Activated CD4-positive, alpha-beta T cell treated with anti-CD3 and anti-CD28 coated beads, Interleukin-2, amount 50 U/mL, for 48 hours (primary cell): ENCODE data around the gene DNASE1L1.
"Not testable (repeated sequence)": the region's sequence is repeated elsewhere in the genome, so short reads cannot be mapped to it uniquely, and the experiment has no call there.

Experiments used
- DNase-seq, 2 experiments: peaks; one replicate each; pipeline ENCODE4 v3.0.0-alpha.2; 2020

Gene DNASE1L1

DNA sequence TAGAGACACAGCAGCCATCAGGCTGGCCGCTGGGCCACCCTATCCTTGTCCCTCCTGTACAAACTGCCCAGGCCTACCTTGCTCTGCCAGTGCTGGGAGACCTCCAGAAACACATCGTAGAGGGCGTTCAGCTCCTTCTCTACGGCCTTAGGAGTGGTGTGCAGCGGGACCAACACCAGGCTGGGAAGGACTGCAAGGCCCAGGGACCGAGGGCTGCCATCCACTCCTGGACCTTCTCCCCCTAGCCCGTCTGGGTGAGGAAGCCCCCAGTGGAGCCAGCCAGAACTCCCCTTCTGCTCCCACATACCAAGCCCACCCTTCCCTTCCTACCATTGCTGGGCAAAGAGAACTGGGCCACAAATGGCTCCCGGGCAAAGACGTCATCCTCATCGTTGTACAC is 5.9 kb downstream of the DNASE1L1 start:
- no peak for DNase-seq

DNA sequence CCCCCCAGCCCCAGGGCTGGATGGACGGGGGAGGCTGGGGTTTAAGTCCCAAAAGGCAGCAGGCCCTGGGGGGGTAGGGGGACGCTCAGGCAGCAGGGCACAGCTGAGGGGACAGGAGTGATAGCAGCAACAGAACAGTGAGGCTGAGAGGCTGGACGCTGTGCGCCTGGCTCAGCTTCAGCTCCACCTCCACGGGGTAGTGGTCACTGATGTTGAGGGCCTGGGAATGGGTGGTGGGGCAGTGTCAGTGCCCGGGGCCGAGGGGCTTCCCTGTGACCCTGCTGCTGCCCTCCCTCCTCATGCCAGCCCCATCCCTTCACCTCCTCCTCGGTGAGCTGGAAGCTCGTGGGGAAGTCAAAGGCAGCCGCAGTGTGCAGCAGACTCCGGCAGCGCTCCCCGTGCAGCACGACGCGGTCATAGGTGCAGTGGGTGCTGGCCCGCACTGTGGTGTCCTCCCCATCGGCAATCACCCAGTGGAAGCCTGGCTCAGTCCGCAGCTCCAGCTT is 6.4 kb downstream of the DNASE1L1 start:
- DNase-seq: no peak

DNA sequence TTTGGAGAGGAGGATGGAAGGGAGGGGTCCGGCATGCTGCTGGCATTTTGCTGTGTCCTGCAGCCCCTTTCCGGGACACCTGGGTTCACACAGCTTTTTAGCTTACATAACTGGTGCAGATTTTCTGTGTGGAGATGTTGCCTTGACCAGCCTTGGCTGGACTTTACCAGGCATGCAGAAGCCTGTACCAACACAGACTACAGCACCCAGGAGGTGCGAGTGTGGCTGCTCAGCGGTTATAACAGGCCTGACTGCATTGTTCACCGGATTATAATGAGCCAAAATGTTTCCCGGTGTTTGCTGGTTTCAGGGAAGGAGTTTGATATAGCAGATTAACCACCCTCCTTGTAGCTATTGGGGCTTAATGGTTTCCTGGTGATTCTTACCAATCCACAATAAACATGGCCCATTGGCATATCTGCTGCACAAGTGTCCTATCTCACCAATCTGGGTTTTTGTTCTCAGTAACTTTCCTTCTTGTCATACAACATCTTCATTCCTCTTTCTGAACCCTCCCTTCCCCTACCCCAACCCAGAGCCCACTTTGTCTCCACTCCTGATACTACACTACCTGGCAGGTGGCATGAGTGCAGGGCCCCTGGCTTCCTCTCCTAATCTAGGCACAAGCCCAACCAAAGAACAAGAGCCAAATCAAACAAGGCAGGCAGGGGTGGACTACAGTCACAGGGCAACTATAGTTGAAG is 7.0 kb downstream of the DNASE1L1 start:
- DNase-seq: peak in 1 of 2 experiments; percentile 16

DNA sequence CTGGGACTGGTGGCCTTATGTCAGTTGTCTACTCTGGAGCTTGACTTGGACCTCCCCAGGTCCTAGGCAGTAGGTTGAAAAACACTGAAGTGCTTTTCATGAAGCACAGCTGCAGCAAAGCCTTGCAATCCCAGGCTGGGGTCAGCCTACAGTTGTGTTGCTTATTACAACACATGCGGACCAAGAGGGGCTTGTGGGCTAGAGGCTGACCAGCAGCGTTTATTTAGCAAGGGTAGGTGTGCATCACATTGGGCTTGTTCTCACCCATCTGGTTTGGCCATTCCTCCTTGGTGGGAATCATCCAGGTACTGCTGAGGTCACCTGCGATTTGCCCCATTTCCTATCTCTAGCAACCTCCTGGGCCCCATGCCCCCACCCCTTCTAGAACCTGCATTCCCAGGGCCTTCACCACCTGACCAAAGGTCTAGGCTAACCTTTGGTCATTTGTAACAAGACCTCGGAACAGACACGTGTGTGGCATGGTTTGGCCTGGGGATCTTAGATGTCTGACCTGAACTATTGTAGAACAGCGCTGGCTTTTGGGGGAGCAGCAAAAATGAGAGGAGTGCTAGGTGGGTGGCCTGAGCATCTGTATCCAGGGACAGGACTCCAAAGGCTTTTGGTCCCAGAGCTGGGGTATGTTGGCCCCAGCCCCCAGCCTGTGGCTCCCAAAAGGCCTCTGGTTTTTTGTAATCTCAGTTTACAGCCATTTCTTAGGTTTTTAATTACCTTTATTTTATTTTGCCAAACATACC is 7.8 kb downstream of the DNASE1L1 start:
- peak; percentile 40 to 41 for DNase-seq

DNA sequence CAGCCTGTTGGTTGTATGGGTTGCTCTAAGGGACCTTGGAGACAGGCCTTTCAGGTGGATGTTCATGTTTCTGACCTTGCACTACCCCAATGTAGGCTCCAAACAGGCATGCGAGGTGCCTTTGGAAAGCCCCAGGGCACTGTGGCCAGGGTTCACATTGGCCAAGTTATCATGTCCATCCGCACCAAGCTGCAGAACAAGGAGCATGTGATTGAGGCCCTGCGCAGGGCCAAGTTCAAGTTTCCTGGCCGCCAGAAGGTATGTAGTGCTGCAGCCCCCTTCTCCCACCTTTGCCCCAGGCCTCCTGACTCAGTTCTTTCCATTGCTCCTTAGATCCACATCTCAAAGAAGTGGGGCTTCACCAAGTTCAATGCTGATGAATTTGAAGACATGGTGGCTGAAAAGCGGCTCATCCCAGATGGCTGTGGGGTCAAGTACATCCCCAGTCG is 8.7 kb downstream of the DNASE1L1 start:
- DNase-seq: not testable (repeated sequence)

DNA sequence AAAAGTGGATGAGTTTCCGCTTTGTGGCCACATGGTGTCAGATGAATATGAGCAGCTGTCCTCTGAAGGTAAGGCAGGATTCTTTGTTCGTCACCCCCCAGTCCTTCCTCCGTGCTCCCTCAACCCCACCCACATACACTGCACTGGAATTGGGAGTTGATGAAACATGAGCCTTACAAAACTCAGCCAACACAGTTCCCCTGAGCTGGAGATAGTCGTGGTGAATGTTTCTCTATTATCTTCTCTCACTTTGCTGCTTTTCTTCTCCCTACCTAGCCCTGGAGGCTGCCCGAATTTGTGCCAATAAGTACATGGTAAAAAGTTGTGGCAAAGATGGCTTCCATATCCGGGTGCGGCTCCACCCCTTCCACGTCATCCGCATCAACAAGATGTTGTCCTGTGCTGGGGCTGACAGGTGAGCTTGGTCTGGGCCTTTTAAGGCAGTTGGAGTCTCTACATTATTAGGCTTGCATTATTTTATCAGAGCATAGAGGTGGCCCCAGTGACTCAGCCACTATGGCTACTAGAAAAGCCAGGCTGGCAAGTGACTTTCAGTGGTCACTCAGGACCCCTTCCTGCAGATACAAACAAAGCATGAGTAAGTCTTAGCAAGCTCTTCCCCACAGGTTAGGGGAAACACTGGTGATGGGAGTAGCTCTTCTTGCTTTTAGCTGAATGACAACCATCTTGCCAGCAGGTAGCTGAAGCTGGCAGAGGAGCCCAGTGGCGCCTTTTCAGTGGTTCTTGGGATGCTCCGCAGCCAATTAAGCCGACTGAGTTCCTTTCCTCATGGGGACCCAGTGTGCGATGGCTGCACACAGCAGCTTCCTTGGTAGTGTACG is 9.3 kb downstream of the DNASE1L1 start:
- DNase-seq: peak; percentile 38 to 46

DNA sequence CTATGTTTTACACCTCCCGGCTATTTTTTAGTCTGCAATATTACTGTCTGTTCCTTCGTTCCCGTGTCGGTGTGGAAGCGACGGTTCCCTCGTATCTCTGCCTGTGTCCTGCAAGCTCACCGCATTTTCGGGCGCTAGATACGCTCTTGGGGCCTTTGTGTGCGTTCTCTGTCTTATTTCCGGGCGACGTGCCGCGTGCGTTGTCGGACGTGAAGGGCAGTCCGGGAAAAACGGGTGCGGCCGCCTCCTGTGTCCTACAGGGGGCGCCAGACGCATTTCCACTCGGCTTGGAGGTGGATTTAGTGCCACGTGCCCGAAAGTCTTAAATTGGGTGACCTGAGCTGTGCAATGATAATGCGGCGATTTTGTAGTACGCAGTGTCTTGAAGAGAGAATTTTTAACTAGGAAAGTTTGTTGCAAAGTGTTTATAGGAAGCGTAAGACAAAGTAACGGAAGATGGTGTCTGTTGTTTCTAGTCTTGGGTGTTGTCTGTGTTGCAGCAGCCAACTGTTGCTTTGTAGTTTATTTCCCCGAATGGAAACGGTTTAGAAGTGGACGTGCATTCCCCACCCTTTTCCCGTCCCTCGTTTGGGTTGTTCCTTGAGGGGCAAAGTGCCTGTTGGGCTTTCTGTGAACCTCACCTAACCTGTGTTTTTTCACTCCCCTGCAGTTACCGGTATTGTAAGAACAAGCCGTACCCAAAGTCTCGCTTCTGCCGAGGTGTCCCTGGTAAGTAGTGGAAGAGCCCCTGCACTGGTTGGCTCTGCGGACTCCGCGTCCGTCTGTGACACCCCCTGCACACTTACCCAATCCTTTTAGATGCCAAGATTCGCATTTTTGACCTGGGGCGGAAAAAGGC is 10.2 kb downstream of the DNASE1L1 start:
- peak; percentile 78 to 85 for DNase-seq

DNA sequence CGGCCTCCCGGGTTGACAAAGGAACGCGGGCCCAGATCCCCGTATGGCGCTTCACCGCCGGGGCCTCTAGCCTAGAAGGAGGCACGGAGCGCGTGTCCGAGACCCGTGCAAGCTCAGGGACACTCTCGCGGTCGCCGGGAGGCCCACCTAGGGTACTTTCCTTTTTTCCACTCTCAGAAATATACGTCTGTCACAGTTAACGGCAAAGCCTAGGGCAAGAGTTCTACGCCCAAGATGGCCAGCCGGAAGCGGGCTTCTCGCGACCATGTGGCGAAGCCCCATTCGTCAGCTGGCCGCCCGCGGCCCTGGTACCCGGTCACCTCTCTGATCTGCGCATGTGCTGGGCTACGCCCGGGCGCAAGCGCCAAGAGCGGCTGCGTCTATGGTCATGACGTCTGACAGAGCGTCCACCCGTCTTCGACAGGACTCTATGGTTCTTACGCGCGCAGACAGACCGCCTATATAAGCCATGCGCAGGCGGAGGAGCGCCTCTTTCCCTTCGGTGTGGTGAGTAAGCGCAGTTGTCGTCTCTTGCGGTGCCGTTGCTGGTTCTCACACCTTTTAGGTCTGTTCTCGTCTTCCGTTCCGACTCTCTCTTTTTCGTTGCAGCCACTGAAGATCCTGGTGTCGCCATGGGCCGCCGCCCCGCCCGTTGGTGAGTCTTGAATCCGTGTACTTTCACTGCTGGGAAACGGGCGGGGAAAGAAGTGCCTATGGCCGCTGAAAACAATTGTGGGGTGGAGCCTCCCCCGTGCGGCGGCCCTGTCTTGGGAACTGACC is 11.0 kb downstream of the DNASE1L1 start, which contains the start of gene RPL10:
TSS of gene RPL10 (plus strand) at position 490 of the 780 bp plus-strand sequence. CDS start at position 633, 143 bp downstream.
- DNase-seq: peak; percentile 84 to 91

DNA sequence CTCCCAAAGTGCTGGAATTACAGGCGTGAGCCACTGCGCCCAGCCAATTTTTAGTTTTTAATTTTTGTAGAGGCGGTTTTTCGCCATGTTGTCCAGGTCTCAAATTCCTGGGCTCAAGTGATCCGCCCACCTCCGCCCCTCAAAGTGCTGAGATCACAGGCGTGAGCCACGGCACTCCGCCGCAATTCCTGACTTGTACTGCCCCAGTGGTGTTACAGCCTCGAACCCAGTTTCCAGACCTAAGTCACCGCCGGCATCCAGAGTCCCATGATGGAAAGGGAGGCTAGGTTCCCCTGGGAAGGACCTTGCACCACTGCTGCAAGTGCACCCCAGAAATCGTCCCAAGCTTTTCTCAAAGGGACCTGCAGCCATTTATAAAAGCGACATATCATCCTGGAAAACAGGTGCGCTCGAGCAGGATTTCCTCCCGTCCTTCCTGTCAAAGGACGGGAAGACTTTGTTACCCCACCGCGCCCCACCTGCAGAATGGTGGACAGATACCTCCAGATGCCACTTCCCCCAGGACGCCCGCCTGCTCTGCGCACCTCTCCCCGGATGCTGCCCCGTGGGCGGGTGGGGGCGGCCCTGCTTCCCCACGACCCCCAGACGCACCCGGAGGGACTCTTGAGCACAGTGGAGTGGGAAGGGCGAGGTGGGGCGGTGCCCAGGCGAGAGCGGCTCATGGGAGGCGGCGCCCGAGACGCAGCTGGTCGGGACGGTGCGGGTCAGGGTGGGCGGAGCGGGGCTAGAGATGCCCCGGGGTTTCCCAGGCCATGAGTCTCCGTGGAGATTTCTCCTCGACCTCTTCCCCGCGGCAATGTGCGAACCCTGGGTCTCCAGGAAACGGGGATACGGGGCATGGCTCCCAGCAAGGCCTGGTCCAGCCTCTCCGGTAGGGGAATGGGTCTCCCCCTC is 11.8 kb downstream of the DNASE1L1 start:
- DNase-seq: peak; percentile 71 to 78

DNA sequence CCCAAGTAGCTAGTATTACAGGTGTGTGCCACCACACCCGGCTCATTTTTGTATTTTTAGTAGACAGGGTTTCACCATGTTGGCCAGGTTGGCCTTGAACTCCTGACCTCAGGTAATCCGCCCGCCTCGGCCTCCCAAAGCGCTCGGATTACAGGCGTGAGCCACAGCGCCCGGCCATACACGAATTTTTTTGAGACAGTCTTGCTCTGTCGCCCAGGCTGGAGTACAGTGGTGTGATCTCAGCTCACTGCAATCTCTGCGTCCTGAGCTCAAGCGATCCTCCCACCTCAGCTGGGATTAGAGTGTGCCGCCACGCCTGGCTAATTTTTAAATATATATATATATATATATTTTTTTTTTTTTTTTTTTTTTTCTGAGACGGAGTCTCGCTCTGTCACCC is 12.7 kb downstream of the DNASE1L1 start:
- not testable (repeated sequence) for DNase-seq

DNA sequence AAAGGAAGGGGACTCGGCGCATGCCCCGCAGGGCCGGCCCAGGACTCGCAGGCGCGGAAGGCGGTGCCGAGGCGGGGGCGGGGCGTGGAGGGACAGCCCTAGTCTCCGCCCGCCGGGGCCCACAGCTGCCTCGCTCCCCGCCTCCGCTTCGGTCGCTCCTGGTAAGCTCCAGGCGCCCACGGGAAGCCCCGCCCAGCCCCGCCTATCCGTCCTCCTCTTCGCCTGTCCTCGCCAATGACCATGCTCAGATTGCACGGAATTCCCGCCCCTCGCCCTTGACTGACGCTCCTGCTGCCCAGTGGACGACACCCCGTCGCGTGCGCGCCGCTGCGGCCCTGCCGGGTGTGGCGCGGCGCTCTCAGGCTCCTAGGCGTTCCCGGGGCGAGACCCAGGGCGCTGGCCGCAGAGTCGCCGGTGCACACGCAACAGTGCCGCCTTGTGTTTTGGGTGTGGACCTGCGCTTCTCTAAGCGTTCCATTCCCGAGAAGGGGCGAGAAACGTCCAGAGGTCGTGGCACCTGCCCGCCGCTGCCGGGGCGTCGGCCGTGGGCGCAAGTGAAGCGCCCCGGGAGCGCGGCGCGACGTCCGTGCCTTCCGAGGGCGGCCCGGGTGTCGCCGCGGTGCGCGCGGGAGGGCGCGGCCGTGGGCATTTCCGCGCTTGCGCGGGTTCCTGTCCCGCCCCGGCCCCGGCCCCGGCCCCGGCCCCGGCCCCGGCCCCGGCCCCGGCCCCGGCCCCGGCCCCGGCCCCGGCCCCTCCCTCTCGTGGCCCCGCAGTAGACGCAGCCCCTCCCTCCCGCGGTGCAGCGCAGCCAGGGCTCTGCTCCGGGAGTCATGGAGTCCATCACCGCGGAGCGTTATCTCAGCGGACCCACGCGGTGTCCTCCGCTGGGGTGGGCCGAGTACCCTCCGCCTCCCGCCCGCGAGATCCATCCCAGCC is 19.0 kb downstream of the DNASE1L1 start:
- not testable (repeated sequence) for DNase-seq

DNA sequence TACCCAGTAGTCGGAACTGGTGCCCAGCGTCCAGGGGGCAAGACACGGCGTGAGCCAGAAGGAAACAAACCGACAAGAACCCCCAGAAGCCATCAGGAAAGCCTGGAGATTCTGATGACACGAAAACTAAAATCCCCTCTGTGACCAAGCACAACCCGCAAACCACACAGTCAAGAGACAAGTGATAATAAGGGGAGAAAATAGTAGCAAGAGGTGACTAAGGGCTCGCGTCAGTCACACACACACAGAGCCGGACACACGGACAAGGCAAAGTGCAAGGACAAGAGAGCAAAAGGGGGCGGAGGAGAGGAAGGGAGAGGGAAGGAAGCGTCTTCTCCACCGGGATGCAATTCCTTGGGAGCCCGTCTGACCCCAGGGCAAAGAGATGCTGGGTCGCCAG is 20.4 kb downstream of the DNASE1L1 start:
- DNase-seq: not testable (repeated sequence)

DNA sequence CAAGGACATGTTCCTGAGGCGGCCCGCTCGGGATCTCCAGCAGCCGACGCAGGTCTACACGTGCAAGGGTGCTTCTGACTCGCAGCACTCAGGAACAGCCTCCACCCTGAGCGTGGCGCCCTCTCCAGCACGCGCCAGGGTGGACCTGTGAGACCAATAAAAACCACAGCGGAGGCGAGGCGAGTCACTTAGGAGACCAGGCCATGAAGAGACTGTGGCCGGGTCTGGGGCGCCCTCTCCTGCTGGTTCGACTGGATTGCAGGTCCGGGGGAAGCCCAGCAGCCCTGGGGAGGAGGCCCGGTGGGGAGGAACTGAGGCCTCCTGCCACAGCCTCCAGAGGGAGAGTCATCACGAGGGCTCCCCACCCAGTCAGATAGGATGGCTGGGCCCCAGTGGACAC is 21.0 kb downstream of the DNASE1L1 start:
- not testable (repeated sequence) for DNase-seq

DNA sequence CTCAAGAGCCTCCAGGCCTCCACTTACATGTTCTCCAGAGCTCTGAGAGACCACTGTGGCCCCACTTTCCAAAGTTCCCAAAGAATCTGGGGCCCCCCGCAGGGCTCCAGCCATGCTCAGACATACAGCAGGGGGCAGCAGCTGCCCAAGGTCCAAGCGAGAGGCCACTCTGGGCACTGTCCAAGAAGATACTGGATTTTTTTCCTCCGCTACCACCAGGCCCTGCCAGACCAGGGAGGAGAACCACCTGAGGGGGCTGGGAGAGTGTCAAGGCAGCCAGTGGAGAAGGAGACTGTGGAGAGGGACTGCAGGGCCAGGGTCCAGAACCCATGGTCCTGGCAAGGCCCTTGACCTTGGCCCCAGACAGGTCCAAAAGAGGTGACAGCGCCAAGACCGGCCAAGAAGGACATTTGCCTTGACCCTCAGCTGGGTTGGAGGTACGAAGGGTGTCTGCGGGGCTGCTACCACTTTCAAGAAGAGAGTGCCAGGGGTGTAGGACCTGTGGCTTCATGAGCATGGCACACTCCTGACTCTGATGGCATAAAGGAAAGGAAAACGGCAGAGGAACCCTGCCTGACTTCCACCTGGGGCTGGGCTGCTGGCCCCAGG is 24.7 kb downstream of the DNASE1L1 start:
- DNase-seq: no peak

DNA sequence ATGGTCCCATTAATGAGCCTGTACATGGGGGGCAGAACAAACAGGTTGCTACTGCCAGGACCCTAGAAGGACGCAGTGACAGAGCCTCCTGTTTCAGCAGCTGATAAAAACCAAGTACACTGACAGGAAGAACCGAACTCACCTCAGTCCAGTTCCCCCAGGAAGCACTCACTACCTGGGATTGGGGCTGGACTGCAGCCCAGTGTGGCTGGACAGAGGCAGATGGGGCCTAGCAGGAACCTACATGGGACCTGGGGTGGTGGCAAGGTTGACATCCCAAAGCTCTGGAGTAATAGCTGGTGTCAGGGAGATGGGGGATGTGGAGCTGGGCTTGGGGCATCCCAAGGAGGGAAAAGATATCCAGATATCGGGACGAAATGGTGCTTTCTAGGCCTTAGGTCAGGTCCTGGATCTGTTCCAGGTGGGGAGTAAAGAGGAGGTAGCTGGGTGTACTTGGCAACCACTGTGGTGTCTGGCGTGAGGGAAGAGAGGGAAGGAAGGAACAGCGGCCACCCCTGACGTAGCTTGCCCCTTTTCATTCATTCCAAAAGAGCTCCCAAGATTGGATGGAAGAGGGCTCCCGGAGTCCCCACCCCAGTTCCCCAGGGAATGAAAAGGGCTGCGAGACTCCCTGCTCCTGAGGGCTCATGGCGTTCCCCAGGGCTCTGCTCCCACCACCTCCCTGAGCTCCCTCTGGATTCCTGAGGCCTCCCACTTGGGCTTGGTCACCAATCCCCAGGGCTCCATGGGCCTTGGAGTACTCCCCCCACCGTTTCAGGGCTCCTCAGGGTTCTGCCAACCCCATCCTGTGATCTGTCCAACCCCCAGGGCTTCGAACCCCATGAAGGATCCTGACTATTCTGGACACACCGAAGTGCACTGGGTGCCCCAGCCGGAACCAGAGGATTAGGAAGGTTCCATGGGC is 25.4 kb downstream of the DNASE1L1 start:
- no peak for DNase-seq

DNA sequence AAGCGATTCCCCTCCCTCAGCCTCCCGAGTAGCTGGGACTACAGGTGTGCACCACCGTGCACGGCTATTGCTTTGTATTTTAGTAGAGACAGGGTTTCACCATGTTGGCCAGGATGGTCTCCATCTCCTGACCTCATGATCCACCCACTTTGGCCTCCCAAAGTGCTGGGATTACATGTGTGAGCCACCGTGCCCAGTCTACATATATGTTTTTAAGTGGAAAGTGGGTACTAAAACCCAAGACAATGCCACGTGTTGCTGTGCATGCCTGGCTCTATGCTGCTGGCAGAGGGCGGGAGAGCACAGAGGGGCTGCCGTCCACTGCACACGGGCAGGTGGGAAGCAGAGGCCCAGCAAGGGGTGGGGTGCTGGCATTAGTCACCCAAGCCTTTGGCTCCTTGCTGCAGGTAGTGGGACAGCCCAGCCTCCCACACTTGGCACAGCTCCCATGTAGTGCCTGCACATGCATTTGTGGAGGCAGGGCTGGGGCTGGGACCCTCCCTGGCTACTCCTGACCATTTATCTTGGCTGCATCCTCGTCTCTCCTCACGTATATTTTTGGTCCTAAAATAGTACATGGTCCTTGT is 26.5 kb downstream of the DNASE1L1 start:
- no peak for DNase-seq

DNA sequence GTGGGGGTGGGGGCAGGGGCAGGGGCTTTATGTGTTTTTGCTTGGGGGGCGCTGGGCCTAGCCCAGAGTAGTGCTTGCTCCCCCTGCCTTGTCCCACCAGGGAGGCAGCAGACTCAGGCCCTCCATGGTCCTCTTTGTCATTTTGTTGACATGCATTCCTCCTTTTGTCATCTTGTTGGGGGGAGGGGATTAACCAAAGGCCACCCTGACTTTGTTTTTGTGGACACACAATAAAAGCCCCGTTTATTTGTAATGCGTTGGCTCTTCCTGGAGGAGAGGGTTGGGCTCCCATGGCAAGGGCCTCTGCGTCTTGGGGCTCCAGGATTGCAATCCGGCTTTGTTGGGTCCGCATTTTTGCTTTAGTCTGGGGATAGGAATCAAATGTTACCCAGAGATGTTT is 27.8 kb downstream of the DNASE1L1 start:
- no peak for DNase-seq
